ENCODE results near the gene WNK2. TPM values are rescaled to one million over a fixed set of nuclear protein-coding genes. Genes with fewer than 3 reads are reported as not detected.

The WNK2 gene
- polyA plus RNA-seq, 1 experiment = not detected

- no peaks in the 10 kb centered on the region; the same call in 1 of the 2 replicates for H3K27me3 ChIP-seq (ENCODE audit: control insufficient read depth, insufficient read depth, low read length)
These were observed 36.3 kb upstream of the WNK2 start for GRCh38 chr9:93147632-93148031.

GRCh38 chr9:93148721-93149120 is 35.2 kb upstream of the WNK2 start:
- POLR2A ChIA-PET = no interaction called here
- DNase-seq (ENCODE audit: low read depth) = no peak

More at GRCh38 chr9:93147632-93148031, 36.3 kb upstream of the WNK2 start:
- H3K4me3 ChIP-seq (ENCODE audit: low read depth, low read length) = no peak overlapping the region
- ChIA-PET POLR2A (no interaction called here), CTCF (no interaction called here)
- no peaks in the 10 kb centered on the region for H3K36me3 ChIP-seq (ENCODE audit: control insufficient read depth, insufficient read depth, low read length)
- TF ChIP-seq CTCF (IDR thresholded peaks at IDR 0.05; ENCODE audit: insufficient read depth, low read depth, low read length) = no peak
- DNase-seq (ENCODE audit: low read depth) = no peak

GRCh38 chr9:93149361-93149760 is 34.6 kb upstream of the WNK2 start:
- no peaks in the 10 kb centered on the region; the same call in 1 of the 2 replicates for H3K27me3 ChIP-seq (ENCODE audit: control insufficient read depth, insufficient read depth, low read length)
- H3K4me3 ChIP-seq (ENCODE audit: low read depth, low read length) = no peak overlapping the region
- no peak for DNase-seq (ENCODE audit: low read depth)
- no peaks in the 10 kb centered on the region for H3K36me3 ChIP-seq (ENCODE audit: control insufficient read depth, insufficient read depth, low read length)
- TF ChIP-seq CTCF (IDR thresholded peaks at IDR 0.05; ENCODE audit: insufficient read depth, low read depth, low read length) = no peak
- ChIA-PET POLR2A (no interaction called here), CTCF (no interaction called here)

More at GRCh38 chr9:93148721-93149120, 35.2 kb upstream of the WNK2 start:
- no peak for TF ChIP-seq CTCF (IDR thresholded peaks at IDR 0.05; ENCODE audit: insufficient read depth, low read depth, low read length)
- CTCF ChIA-PET = no interaction called here
- Histone ChIP-seq H3K36me3 (ENCODE audit: control insufficient read depth, insufficient read depth, low read length) (no peaks in the 10 kb centered on the region), H3K4me3 (ENCODE audit: low read depth, low read length) (no peak overlapping the region), H3K27me3 (ENCODE audit: control insufficient read depth, insufficient read depth, low read length) (no peaks in the 10 kb centered on the region; the same call in 1 of the 2 replicates)

- no peaks in the 10 kb centered on the region for H3K36me3 ChIP-seq (ENCODE audit: control insufficient read depth, insufficient read depth, low read length)
- DNase-seq (ENCODE audit: low read depth) = no peak
- no peaks in the 10 kb centered on the region; the same call in 1 of the 2 replicates for H3K27me3 ChIP-seq (ENCODE audit: control insufficient read depth, insufficient read depth, low read length)
- H3K4me3 ChIP-seq (ENCODE audit: low read depth, low read length) = no peak overlapping the region
- ChIA-PET CTCF (interaction anchor here (0.6 to 2.4 kb wide), 2 partner anchors 9 to 10 kb away, joined by 3 to 7 read pairs; no protein-coding TSS in a partner anchor), POLR2A (no interaction called here)
- TF ChIP-seq CTCF (IDR thresholded peaks at IDR 0.05; ENCODE audit: insufficient read depth, low read depth, low read length) = no peak
These were observed 32.7 kb upstream of the WNK2 start for GRCh38 chr9:93151097-93151784.

- CTCF ChIA-PET = interaction anchor here (0.5 to 2.2 kb wide), 11 partner anchors 9 to 148 kb away, joined by 3 to 17 read pairs (median 3); no protein-coding TSS in a partner anchor
- TF ChIP-seq CTCF (IDR thresholded peaks at IDR 0.05; ENCODE audit: insufficient read depth, low read depth, low read length) = peak; percentile 59
- no peak for DNase-seq (ENCODE audit: low read depth)
- Histone ChIP-seq H3K27me3 (ENCODE audit: control insufficient read depth, insufficient read depth, low read length) (no peaks in the 10 kb centered on the region; the same call in 1 of the 2 replicates), H3K36me3 (ENCODE audit: control insufficient read depth, insufficient read depth, low read length) (no peaks in the 10 kb centered on the region), H3K4me3 (ENCODE audit: low read depth, low read length) (no peak overlapping the region)
- POLR2A ChIA-PET = no interaction called here
These were observed 29.5 kb upstream of the WNK2 start for GRCh38 chr9:93154293-93154903.
